OCI-LY7 (cell line): ENCODE data around the gene P3H3. TPM values are rescaled to one million over a fixed set of nuclear protein-coding genes. Genes with fewer than 3 reads are reported as not detected.

Experiments
- BruUV-seq: library from RNA; stranded (reverse); fragments of 400-500 nt; replicated peaks from 2 replicates; lab custom pipeline; 2021; lab: Mats Ljungman, UMichigan
- CTCF ChIA-PET: fragments of 300-600 bp; sonication (Branson Sonifier 250); formaldehyde crosslinking; loops from one replicate; lab custom pipeline; 2022; ENCODE audit warnings: antibody characterized with exemption; ENCODE audit not compliant: unreplicated experiment; lab: Charles Lee
- POLR2A ChIA-PET: fragments of 300-600 bp; sonication (Branson Sonifier 250); formaldehyde crosslinking; loops from one replicate; lab custom pipeline; 2022; ENCODE audit warnings: antibody characterized with exemption; lab: Charles Lee
- DNase-seq: peaks from one replicate; pipeline ENCODE4 v3.0.0-alpha.2; 2015; ENCODE audit warnings: low spot score
- H2AFZ ChIP-seq: fragments of 200-600 bp; sonication (generic), shearing (Covaris generic); 2 replicates; pipeline ENCODE4 v1.6.1; 2014; ENCODE audit warnings: mild to moderate bottlenecking, antibody characterized with exemption, low read length, moderate library complexity
- H3K27ac ChIP-seq: fragments of 200-600 bp; sonication (generic); 2 replicates; pipeline ENCODE4 v1.5.1; 2014; ENCODE audit warnings: mixed run types, low read depth, mild to moderate bottlenecking, moderate library complexity, low read length, inconsistent platforms; ENCODE audit not compliant: poor library complexity, severe bottlenecking
- H3K36me3 ChIP-seq: fragments of 200-600 bp; sonication (generic); 2 replicates; pipeline ENCODE4 v1.6.1; 2014; ENCODE audit warnings: mild to moderate bottlenecking, antibody characterized with exemption, low read length, moderate library complexity, mixed read lengths; ENCODE audit not compliant: insufficient read depth
- H3K4me1 ChIP-seq: fragments of 200-600 bp; sonication (generic); 2 replicates; pipeline ENCODE4 v1.5.1; 2014; ENCODE audit warnings: mild to moderate bottlenecking, low read length; ENCODE audit not compliant: insufficient read depth, poor library complexity, severe bottlenecking
- H3K4me2 ChIP-seq: fragments of 200-600 bp; sonication (generic); 2 replicates; pipeline ENCODE4 v1.6.1; 2014; ENCODE audit warnings: mild to moderate bottlenecking, low read length
- H3K4me3 ChIP-seq: fragments of 200-600 bp; sonication (generic); 2 replicates; pipeline ENCODE4 v1.5.1; 2014; ENCODE audit warnings: mild to moderate bottlenecking, low read depth, low read length; ENCODE audit not compliant: poor library complexity, severe bottlenecking
- H3K79me2 ChIP-seq: fragments of 200-600 bp; sonication (generic); 2 replicates; pipeline ENCODE4 v1.6.1; 2016; ENCODE audit warnings: low read depth, mild to moderate bottlenecking, low read length, moderate library complexity, mixed read lengths; ENCODE audit not compliant: insufficient read depth
- H3K9me2 ChIP-seq: fragments of 200-600 bp; sonication (generic); 2 replicates; pipeline ENCODE4 v1.6.1; 2016; ENCODE audit warnings: mild to moderate bottlenecking, low read length, mixed read lengths; ENCODE audit not compliant: insufficient read depth
- H3K9me3 ChIP-seq: fragments of 200-600 bp; sonication (generic); 2 replicates; pipeline ENCODE4 v1.6.1; 2014; ENCODE audit warnings: mild to moderate bottlenecking, mixed run types, low read length, mixed read lengths
- H4K20me1 ChIP-seq: fragments of 200-600 bp; sonication (generic); 2 replicates; pipeline ENCODE4 v1.6.1; 2014; ENCODE audit warnings: mild to moderate bottlenecking, antibody characterized with exemption, low read length, moderate library complexity, mixed read lengths; ENCODE audit not compliant: insufficient read depth
- CTCF ChIP-seq: fragments of 200-600 bp; sonication (generic); conservative IDR thresholded peaks from 2 replicates; pipeline ENCODE4 v1.5.1; 2014; ENCODE audit warnings: mild to moderate bottlenecking, antibody characterized with exemption, low read length, moderate library complexity, mixed read lengths
- EZH2phosphoT487 ChIP-seq: fragments of 200-600 bp; sonication (generic); IDR thresholded peaks from 2 replicates; pipeline ENCODE4 v1.6.1; 2018; ENCODE audit warnings: low read depth, borderline replicate concordance, mild to moderate bottlenecking, mixed run types, antibody characterized with exemption, low read length, moderate library complexity, mixed read lengths
- intact Hi-C: fragments of 100-400 bp; cut with micrococcal nuclease; formaldehyde crosslinking; loops from one replicate; pipeline ENCODE4 v1.10.0; 2022; ENCODE audit not compliant: unreplicated experiment
- total RNA-seq, 2 experiments: library from RNA; depleted of rRNA in 1 of 2; stranded (reverse); fragments of >200 nt in 1 of 2; shearing (Covaris generic) in 1 of 2; gene quantifications; 2 replicates each; pipeline ENCODE4 v1.2.3, GENCODE V29; 2014 to 2022

The P3H3 gene
- total RNA-seq, 2 experiments from 2014 or later = 0.93 to 1.0 TPM

GRCh38 chr12:6832125-6832524 is 3.9 kb downstream of the P3H3 start:
- TF ChIP-seq EZH2phosphoT487 (no peak), CTCF (no peak)
- H3K4me2 ChIP-seq = no peak overlapping the region
- no TSS peak for BruUV-seq
- H3K27ac ChIP-seq = no peak overlapping the region
- no peaks in the 10 kb centered on the region for H3K79me2 ChIP-seq
- H3K9me3 ChIP-seq = no peaks in the 10 kb centered on the region
- H3K9me2 ChIP-seq = no peaks in the 10 kb centered on the region
- peaks cover 26% of the 10 kb centered on the region for H3K4me1 ChIP-seq
- intact Hi-C loops = no loop called here
- DNase-seq = no peak
- ChIA-PET CTCF (no interaction called here), POLR2A (interaction anchor here (0.9 kb wide), 1 partner anchor 9 kb away, joined by 5 read pairs; no protein-coding TSS in a partner anchor)
- H3K36me3 ChIP-seq = no peaks in the 10 kb centered on the region
- no peak overlapping the region for H3K4me3 ChIP-seq
- H2AFZ ChIP-seq = no peak overlapping the region
- no peaks in the 10 kb centered on the region for H4K20me1 ChIP-seq

GRCh38 chr12:6833189-6833890 is 5.1 kb downstream of the P3H3 start:
- POLR2A ChIA-PET = interaction anchor here (0.6 to 2.0 kb wide), 2 partner anchors 81 to 170 kb away, joined by 4 to 7 read pairs; partner anchors contain the start of gene MLF2
- H3K9me3 ChIP-seq = no peaks in the 10 kb centered on the region
- no peaks in the 10 kb centered on the region for H3K9me2 ChIP-seq
- no peaks in the 10 kb centered on the region for H4K20me1 ChIP-seq
- no peak overlapping the region for H3K27ac ChIP-seq
- no peak overlapping the region for H3K4me2 ChIP-seq
- intact Hi-C loops = no loop called here
- H3K79me2 ChIP-seq = no peaks in the 10 kb centered on the region
- no peak for TF ChIP-seq EZH2phosphoT487
- no peak for TF ChIP-seq CTCF
- no TSS peak for BruUV-seq
- CTCF ChIA-PET = interaction anchor here (1.2 kb wide), 1 partner anchor 18 kb away, joined by 5 read pairs; the partner anchor contains the start of genes CDCA3 and USP5
- H3K4me3 ChIP-seq = no peak overlapping the region
- no peaks in the 10 kb centered on the region for H3K36me3 ChIP-seq
- no peak for DNase-seq
- H3K4me1 ChIP-seq = peaks cover 22% of the 10 kb centered on the region
- H2AFZ ChIP-seq = no peak overlapping the region

- Histone ChIP-seq H3K9me2 (no peaks in the 10 kb centered on the region), H3K27ac (no peak overlapping the region), H3K36me3 (no peaks in the 10 kb centered on the region), H2AFZ (no peak overlapping the region), H3K9me3 (no peaks in the 10 kb centered on the region), H3K4me1 (peaks cover 23% of the 10 kb centered on the region), H4K20me1 (no peaks in the 10 kb centered on the region), H3K4me2 (no peak overlapping the region), H3K79me2 (no peaks in the 10 kb centered on the region), H3K4me3 (no peak overlapping the region)
- no TSS peak for BruUV-seq
- intact Hi-C loops = no loop called here
- ChIA-PET CTCF (interaction anchor here (0.6 kb wide), 2 partner anchors 13 to 35 kb away, joined by 3 read pairs; partner anchors contain the start of gene GPR162), POLR2A (interaction anchor here (0.6 to 2.0 kb wide), 3 partner anchors 16 to 303 kb away, joined by 3 to 7 read pairs (median 3); partner anchors contain the start of gene MLF2)
- TF ChIP-seq EZH2phosphoT487 (no peak), CTCF (no peak)
- DNase-seq = no peak
Observed at GRCh38 chr12:6834254-6834653, 6.0 kb downstream of the P3H3 start.
